Measurements from ENCODE around the gene AFMID. TPM values are rescaled to one million over a fixed set of nuclear protein-coding genes. Genes with fewer than 3 reads are reported as not detected.

Gene AFMID
- total and polyA plus RNA-seq, 2 of the 13 experiments (the other 11 are each of a cell fraction or from before 2014, with no cell fraction given), result 249 to 270 TPM

DNA sequence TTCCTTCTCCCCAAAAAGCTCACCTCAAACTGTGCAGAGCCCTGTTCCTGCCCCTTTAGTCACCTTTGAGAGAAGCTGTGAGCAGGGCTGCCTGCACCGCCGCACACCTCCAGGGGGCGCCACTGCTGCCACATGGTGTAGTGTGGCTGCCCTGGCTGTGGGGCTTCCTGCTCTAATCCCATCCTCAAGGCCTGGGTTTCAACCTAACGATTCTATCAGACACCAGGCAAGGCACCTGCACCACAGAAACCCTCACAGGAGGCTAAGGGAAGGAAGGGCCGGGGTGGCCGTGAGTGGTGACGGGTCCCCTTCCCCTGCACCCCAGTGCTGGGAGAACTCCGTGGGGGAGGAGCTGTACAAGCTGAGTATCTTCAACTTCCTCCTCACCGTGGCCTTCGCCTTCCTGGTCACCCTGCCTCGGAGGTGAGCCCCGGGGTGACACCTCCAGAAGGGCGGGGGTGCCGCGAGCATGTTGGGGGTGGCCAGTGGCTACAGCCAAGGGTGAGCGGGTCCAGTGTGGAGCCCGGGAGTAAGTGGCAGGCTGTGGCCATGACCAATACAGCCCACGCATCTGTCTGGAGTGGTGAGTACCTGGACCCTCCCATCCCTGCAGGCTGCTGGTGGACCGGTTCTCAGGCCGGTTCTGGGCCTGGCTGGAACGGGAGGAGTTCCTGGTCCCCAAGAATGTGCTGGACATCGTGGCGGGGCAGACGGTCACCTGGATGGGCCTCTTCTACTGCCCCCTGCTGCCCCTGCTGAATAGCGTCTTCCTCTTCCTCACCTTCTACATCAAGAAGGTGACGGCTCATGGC is 49.6 kb upstream of the AFMID start (continued):
- TF ChIP-seq, protein P1, sequence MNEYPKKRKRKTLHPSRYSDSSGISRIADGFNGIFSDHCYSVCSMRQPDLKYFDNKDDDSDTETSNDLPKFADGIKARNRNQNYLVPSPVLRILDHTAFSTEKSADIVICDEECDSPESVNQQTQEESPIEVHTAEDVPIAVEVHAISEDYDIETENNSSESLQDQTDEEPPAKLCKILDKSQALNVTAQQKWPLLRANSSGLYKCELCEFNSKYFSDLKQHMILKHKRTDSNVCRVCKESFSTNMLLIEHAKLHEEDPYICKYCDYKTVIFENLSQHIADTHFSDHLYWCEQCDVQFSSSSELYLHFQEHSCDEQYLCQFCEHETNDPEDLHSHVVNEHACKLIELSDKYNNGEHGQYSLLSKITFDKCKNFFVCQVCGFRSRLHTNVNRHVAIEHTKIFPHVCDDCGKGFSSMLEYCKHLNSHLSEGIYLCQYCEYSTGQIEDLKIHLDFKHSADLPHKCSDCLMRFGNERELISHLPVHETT (CRISPR knock-in tag; conservative IDR thresholded peaks at IDR 0.05), result no peak
- TF ChIP-seq ZNF205 (CRISPR knock-in tag; IDR thresholded peaks at IDR 0.05) (no peak), TBX2 (CRISPR knock-in tag; IDR thresholded peaks at IDR 0.05; ENCODE audit: borderline replicate concordance) (no peak; the same call in 1 of the 2 replicates), ZNF530 (CRISPR knock-in tag; IDR thresholded peaks at IDR 0.05; ENCODE audit: low read depth) (no peak), NBN (conservative IDR thresholded peaks at IDR 0.05) (no peak), NKX3-1 (CRISPR knock-in tag; IDR thresholded peaks at IDR 0.05) (no peak), ERF (CRISPR knock-in tag; IDR thresholded peaks at IDR 0.05) (0 out of 2 replicates have a peak, but pooled peaks have one; percentile 18), ZNF703 (CRISPR knock-in tag; IDR thresholded peaks at IDR 0.05; ENCODE audit: borderline replicate concordance) (no peak), ZSCAN21 (CRISPR knock-in tag; IDR thresholded peaks at IDR 0.05; ENCODE audit: borderline replicate concordance) (no peak; the same call in 1 of the 2 replicates), ZIK1 (CRISPR knock-in tag; IDR thresholded peaks at IDR 0.05; ENCODE audit: borderline replicate concordance, low read depth) (0 out of 2 replicates have a peak, but pooled peaks have one; percentile 17), ZFP41 (CRISPR knock-in tag; IDR thresholded peaks at IDR 0.05; ENCODE audit: borderline replicate concordance) (no peak; the same call in 1 of the 2 replicates), ZKSCAN1 (IDR thresholded peaks at IDR 0.05; ENCODE audit: low read length) (no peak), ARNTL (CRISPR knock-in tag; IDR thresholded peaks at IDR 0.05) (0 out of 2 replicates have a peak, but pooled peaks have one; percentile 28), GATA4 (IDR thresholded peaks at IDR 0.05; ENCODE audit: borderline replicate concordance, low read depth) (no peak), RAD21 (CRISPR knock-in tag; IDR thresholded peaks at IDR 0.05) (peak; percentile 56; the same call in 1 of the 2 replicates), MED1 (CRISPR knock-in tag; IDR thresholded peaks at IDR 0.05) (peak; percentile 26; the same call in 1 of the 2 replicates)
- TF ChIP-seq, protein P2, sequence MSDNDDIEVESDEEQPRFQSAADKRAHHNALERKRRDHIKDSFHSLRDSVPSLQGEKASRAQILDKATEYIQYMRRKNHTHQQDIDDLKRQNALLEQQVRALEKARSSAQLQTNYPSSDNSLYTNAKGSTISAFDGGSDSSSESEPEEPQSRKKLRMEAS (IDR thresholded peaks at IDR 0.05), result peak; percentile 66; the same call in 1 of the 2 replicates
- TF ChIP-seq, protein P3, sequence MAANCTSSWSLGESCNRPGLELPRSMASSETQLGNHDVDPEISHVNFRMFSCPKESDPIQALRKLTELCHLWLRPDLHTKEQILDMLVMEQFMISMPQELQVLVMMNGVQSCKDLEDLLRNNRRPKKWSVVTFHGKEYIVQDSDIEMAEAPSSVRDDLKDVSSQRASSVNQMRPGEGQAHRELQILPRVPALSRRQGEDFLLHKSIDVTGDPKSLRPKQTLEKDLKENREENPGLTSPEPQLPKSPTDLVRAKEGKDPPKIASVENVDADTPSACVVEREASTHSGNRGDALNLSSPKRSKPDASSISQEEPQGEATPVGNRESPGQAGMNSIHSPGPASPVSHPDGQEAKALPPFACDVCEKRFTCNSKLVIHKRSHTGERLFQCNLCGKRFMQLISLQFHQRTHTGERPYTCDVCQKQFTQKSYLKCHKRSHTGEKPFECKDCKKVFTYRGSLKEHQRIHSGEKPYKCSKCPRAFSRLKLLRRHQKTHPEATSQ (CRISPR knock-in tag; IDR thresholded peaks at IDR 0.05; ENCODE audit: borderline replicate concordance), result no peak
- TF ChIP-seq, protein P4, sequence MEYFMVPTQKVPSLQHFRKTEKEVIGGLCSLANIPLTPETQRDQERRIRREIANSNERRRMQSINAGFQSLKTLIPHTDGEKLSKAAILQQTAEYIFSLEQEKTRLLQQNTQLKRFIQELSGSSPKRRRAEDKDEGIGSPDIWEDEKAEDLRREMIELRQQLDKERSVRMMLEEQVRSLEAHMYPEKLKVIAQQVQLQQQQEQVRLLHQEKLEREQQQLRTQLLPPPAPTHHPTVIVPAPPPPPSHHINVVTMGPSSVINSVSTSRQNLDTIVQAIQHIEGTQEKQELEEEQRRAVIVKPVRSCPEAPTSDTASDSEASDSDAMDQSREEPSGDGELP (IDR thresholded peaks at IDR 0.05; ENCODE audit: borderline replicate concordance, low read depth), result peak; percentile 69; the same call in 1 of the 2 replicates
- TF ChIP-seq, protein P5, sequence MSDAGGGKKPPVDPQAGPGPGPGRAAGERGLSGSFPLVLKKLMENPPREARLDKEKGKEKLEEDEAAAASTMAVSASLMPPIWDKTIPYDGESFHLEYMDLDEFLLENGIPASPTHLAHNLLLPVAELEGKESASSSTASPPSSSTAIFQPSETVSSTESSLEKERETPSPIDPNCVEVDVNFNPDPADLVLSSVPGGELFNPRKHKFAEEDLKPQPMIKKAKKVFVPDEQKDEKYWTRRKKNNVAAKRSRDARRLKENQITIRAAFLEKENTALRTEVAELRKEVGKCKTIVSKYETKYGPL (CRISPR knock-in tag; IDR thresholded peaks at IDR 0.05), result no peak
- TF ChIP-seq, protein P6, sequence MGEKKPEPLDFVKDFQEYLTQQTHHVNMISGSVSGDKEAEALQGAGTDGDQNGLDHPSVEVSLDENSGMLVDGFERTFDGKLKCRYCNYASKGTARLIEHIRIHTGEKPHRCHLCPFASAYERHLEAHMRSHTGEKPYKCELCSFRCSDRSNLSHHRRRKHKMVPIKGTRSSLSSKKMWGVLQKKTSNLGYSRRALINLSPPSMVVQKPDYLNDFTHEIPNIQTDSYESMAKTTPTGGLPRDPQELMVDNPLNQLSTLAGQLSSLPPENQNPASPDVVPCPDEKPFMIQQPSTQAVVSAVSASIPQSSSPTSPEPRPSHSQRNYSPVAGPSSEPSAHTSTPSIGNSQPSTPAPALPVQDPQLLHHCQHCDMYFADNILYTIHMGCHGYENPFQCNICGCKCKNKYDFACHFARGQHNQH (CRISPR knock-in tag; IDR thresholded peaks at IDR 0.05), result peak; percentile 25; the same call in 1 of the 2 replicates
- TF ChIP-seq, protein P7, sequence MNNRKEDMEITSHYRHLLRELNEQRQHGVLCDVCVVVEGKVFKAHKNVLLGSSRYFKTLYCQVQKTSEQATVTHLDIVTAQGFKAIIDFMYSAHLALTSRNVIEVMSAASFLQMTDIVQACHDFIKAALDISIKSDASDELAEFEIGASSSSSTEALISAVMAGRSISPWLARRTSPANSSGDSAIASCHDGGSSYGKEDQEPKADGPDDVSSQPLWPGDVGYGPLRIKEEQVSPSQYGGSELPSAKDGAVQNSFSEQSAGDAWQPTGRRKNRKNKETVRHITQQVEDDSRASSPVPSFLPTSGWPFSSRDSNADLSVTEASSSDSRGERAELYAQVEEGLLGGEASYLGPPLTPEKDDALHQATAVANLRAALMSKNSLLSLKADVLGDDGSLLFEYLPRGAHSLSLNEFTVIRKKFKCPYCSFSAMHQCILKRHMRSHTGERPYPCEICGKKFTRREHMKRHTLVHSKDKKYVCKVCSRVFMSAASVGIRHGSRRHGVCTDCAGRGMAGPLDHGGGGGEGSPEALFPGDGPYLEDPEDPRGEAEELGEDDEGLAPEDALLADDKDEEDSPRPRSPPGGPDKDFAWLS (CRISPR knock-in tag; IDR thresholded peaks at IDR 0.05; ENCODE audit: borderline replicate concordance), result 0 out of 2 replicates have a peak, but pooled peaks have one; percentile 49

Data from HepG2 (cell line).